GM21717 (cell line): Measurements from ENCODE around the gene VSTM1.
"Not testable (repeated sequence)": the region's sequence is repeated elsewhere in the genome, so short reads cannot be mapped to it uniquely, and the experiment has no call there.

Experiments
- ATAC-seq: cut with Tn5 transposase; IDR thresholded peaks from one replicate; pipeline ENCODE4 v1.9.1; 2021; ENCODE audit warnings: mild to moderate bottlenecking, moderate library complexity; ENCODE audit not compliant: unreplicated experiment

Gene VSTM1

GRCh38 chr19:54063350-54064116 is at the start of gene VSTM1:
VSTM1 (minus strand) TSS chr19:54063897; CDS start chr19:54063777, 120 bp downstream.
- ATAC-seq = no peak

GRCh38 chr19:54109651-54110050 is 46.0 kb upstream of the VSTM1 start:
- ATAC-seq = no peak

- no peak for ATAC-seq
Measured at GRCh38 chr19:54108496-54108895, 44.8 kb upstream of the VSTM1 start.

GRCh38 chr19:54107876-54108490 is 44.3 kb upstream of the VSTM1 start:
- ATAC-seq = no peak

GRCh38 chr19:54106716-54107115 is 43.0 kb upstream of the VSTM1 start:
- ATAC-seq = no peak

GRCh38 chr19:54105796-54106195 is 42.1 kb upstream of the VSTM1 start:
- no peak for ATAC-seq

GRCh38 chr19:54104998-54105715 is 41.5 kb upstream of the VSTM1 start:
- no peak for ATAC-seq

GRCh38 chr19:54102421-54103169 is 38.9 kb upstream of the VSTM1 start, which contains the start of gene NDUFA3:
NDUFA3 (plus strand) TSS chr19:54102855; CDS start chr19:54102879, 24 bp downstream.
- peak; percentile 64 for ATAC-seq

- no peak for ATAC-seq
Measured at GRCh38 chr19:54100561-54100960, 36.9 kb upstream of the VSTM1 start, which contains the start of gene OSCAR. OSCAR (minus strand) TSS chr19:54100803; CDS start chr19:54100792, 11 bp downstream.

GRCh38 chr19:54099903-54100255 is 36.2 kb upstream of the VSTM1 start:
- ATAC-seq = not testable (repeated sequence)

- ATAC-seq = no peak
Measured at GRCh38 chr19:54099190-54099902, 35.6 kb upstream of the VSTM1 start.

- ATAC-seq = no peak
Measured at GRCh38 chr19:54096617-54097106, 33.0 kb upstream of the VSTM1 start.

GRCh38 chr19:54095859-54096616 is 32.3 kb upstream of the VSTM1 start:
- ATAC-seq = not testable (repeated sequence)

GRCh38 chr19:54095136-54095858 is 31.6 kb upstream of the VSTM1 start:
- no peak for ATAC-seq

GRCh38 chr19:54094426-54095000 is 30.8 kb upstream of the VSTM1 start:
- no peak for ATAC-seq

GRCh38 chr19:54084410-54084809 is 20.7 kb upstream of the VSTM1 start:
- no peak for ATAC-seq

GRCh38 chr19:54081032-54081431 is 17.3 kb upstream of the VSTM1 start, which contains the start of gene TARM1:
TARM1 (minus strand) TSS chr19:54081365; CDS start chr19:54081340, 25 bp downstream.
- no peak for ATAC-seq

- no peak for ATAC-seq
Measured at GRCh38 chr19:54077334-54077733, 13.6 kb upstream of the VSTM1 start.
